DMS114 treated with DMSO at 0.1 percent for 48 hours (cell line): Measurements from ENCODE around the gene WAC.

ENCODE experiments used
- DNase-seq: peaks from one replicate; lab custom pipeline; 2025; ENCODE audit not compliant: unreplicated experiment; lab: John Stamatoyannopoulos, UW

WAC gene

DNA sequence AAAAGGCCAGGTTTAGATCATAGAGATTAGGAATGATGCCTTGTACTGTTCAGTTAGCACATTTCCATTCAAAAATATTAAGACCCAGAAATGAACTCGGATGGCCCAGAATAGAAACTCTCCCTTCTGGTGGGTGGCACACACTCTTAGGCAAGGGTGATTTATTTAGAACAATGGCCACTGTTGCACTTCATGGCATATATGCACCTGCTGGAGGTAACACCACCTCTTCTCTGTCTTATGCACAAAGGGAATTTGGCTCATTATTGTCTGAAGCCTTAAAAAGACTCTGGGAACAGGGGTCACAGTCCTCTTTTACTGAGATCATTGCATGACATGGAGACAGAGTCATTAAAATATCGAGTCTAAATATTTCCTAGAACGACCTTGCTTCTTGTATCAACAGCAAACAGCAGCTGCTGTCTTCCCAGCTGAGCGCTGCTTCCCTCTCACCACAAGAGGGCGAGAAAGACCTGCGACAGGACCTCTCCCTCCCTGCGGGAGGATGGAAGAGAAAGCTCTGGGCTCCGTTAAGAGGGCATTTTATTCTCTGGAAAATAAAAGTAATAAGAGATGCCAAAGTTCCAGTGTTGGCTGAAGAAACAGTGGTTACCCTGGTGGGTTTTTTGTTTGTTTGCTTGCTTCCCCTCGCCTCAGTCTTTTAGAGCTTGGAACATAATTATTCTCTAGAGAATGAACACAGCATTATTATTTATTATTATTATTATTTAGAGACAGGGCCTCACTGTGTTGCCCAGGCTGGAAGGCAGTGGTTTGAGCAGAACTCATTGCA is 130.9 kb downstream of the WAC start:
- DNase-seq = peak; percentile 80

DNA sequence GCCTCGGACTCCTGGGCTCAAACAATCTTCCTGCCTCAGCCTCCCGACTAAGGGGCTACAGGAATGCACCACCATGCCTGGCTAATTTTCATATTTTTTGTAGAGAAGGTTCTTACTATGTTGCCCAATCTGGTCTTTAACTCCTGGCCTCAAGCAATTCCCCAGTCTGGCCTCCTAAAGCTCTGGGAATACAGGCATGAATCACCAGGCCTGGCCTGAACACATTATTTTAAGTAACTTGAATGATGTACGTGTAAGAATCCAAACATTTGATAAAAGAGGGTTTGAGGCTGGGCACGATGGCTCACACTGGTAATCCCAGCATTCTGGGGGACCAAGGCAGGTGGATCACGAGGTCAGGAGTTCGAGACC is 131.4 kb downstream of the WAC start:
- no peak for DNase-seq

- DNase-seq = no peak
Observed at GRCh38 chr10:28666751-28667467, 134.0 kb downstream of the WAC start.

DNA sequence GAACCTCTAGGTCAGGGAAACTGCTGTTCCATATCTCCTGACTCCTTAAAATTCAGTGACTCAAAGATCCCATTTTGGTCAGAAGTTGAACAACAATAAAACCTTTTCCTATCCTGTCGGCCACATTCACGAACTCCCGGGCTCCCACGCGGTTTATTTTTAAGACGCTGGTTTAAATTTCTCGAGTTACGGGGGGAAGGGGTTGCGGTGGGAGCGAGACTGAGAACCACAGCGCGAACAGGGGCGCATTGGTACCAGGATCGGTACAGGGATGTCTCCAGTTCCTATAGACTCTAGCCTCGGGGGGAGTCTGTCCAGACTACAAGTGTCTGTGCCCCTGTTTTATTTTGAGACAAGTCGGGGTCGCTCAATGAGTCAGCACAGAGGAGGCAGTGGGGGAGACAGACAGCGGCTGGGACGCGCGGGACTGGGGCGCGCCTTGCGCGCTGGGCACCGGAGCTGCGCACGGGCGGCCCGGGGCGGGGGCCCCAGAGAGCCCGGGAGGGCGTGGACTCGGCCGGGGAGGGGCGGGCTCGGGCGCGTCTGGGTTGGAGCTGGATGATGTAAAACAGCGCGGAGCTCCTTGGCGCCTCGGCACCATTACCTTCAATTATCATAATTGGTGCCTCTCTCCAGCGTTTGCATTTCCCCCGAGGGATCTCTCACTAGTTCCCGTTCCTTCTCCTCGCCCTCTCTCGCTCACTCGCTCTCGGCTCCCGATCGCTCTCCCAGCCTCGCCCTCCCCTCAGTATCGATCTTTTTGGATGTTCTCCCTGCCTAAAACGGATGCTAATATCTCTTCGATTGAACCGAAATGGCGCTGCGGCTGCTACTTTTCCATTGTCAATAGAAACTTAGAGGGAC is 135.7 kb downstream of the WAC start:
- DNase-seq = peak; percentile 35

DNA sequence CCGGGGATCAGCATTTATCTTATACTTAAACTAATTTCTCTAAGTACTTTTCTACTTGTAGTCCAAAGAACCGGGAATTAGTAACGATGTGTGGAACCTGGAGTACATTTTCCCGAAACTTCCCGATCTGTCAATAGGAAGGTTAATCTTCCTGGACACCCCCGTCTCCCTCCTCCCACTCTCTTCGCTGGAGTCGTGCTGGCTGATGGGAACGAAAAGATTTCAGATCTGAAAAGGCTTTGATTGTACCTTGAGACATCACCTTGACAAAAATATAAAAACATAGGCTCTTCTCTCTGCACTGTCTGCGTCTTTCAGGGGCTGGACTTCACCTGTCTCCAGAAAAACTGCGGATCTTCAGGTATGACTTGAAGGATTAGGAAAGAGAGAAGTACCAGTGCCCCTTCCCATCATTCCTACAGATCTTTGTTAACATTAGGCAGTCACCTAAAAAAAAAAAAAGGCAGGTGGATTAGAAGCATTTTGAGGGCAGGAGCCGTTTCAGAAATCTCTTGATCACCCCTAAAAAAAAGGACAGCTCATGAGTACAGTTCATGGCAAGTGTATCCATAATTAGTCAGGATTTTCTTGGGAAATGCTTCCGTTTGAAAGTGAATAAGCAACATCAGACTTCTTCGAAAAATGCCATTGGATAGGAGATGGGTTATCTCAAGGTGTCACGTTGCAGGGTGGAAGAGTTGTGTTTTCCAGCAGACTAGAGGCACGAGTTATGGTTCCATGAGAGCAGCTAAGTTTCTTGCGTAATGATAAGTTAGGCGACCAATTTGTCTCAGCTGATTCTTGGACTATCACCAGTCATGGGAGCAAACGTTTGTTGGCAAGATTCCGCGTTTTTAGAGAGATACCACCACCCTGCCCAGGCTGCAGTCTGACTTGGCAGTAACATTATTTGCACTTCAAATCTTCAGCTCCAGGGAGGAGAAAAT is 136.6 kb downstream of the WAC start:
- DNase-seq = no peak
